Aorta (tissue), 5 donors: Measurements from ENCODE around the gene TEDC2. TPM values are rescaled to one million over a fixed set of nuclear protein-coding genes. Genes with fewer than 3 reads are reported as not detected.

ENCODE experiments used
- ATAC-seq: fragments of 200-7000 bp; cut with Tn5 transposase; one replicate; pipeline ENCODE4 v1.9.1; 2022; ENCODE audit warnings: moderate library complexity; ENCODE audit not compliant: low FRiP score
- DNase-seq, 2 donors: peaks; one replicate each; pipeline ENCODE4 v3.0.0-alpha.2; 2020
- H3K27ac ChIP-seq, 2 donors: one replicate each; pipeline ENCODE4 v1.5.1; 2013; ENCODE audit warnings: low read length in 2 of 2, mild to moderate bottlenecking in 2 of 2, moderate library complexity in 2 of 2, control low read depth in 1 of 2, inconsistent platforms in 1 of 2, low read depth in 1 of 2
- H3K27me3 ChIP-seq, 2 donors: one replicate each; pipeline ENCODE4 v1.6.1; 2013; ENCODE audit warnings: control low read depth in 1 of 2, low read length in 1 of 2, mild to moderate bottlenecking in 1 of 2, moderate library complexity in 1 of 2; ENCODE audit not compliant: insufficient read depth in 2 of 2, control insufficient read depth in 1 of 2
- H3K36me3 ChIP-seq, 2 donors: one replicate each; pipeline ENCODE4 v1.6.1; 2013; ENCODE audit warnings: control low read depth in 1 of 2, low read length in 1 of 2, mild to moderate bottlenecking in 1 of 2; ENCODE audit not compliant: insufficient read depth in 2 of 2, control insufficient read depth in 1 of 2
- H3K4me1 ChIP-seq, 2 donors: one replicate each; pipeline ENCODE4 v1.6.1; 2013; ENCODE audit warnings: low read length in 2 of 2, control low read depth in 1 of 2, mild to moderate bottlenecking in 1 of 2, moderate library complexity in 1 of 2; ENCODE audit not compliant: insufficient read depth in 2 of 2, control insufficient read depth in 1 of 2
- H3K4me3 ChIP-seq, 2 donors: one replicate each; pipeline ENCODE4 v1.5.1; 2013; ENCODE audit warnings: low read length in 2 of 2, control low read depth in 1 of 2, mild to moderate bottlenecking in 1 of 2
- H3K9me3 ChIP-seq: one replicate; pipeline ENCODE4 v1.6.1; 2013; ENCODE audit warnings: mild to moderate bottlenecking, low read length; ENCODE audit not compliant: control insufficient read depth
- WGBS, 2 donors: extraction: QIAGEN DNeasy Blood & Tissue Kit; methylation state at CpG; one replicate each; pipeline ENCODE4 v1.1.7; 2013; 5-methylcytosine and 5-hydroxymethylcytosine counted together
- intact Hi-C, 2 donors: fragments of 100-400 bp; cut with DNase I; formaldehyde crosslinking; loops; one replicate each; pipeline versions ENCODE4 v1.14.2 to v1.15.0; 2022
- polyA plus RNA-seq, 2 donors: library from polyadenylated mRNA; stranded (reverse); fragments of 200-250 nt; gene quantifications; one replicate each; pipeline ENCODE4 v1.2.3, GENCODE V29; 2013
- total RNA-seq, 2 donors: library from RNA; stranded (reverse); fragmentation: NEBNext Ultra II Directional; extraction: Animal tissue kit (Norgen Biotek cat#: 25700); gene quantifications; one replicate each; pipeline ENCODE4 v1.2.1, GENCODE V29; 2021
- donor health status: healthy with polysubstance abuse.
- donor health status: Bipolar disorder and iron deficiency.
- donor health status: DM: no; HTN: no; CAD: no.
- donor health status: DM: no; HTN: no; CAD: no.
- donor health status: DM: yes; HTN: yes; CAD: no.

The TEDC2 gene
- total and polyA plus RNA-seq, 4 donors, result 0.38 to 1.6 (median 0.73) TPM

GRCh38 chr16:2447920-2448583 is 11.9 kb upstream of the TEDC2 start:
- 87 to 93% methylated on average over 11 of the region's 11 CpGs for WGBS, 2 donors
- DNase-seq, result no peak
- Histone ChIP-seq H3K27ac (no peak overlapping the region), H3K27me3 (no peaks in the 10 kb centered on the region), H3K4me1 (no peaks in the 10 kb centered on the region), H3K4me3 (no peak overlapping the region), H3K36me3 (no peaks in the 10 kb centered on the region), H3K9me3 (no peaks in the 10 kb centered on the region)
- ATAC-seq, result no peak
- intact Hi-C loops, result no loop called here

GRCh38 chr16:2449118-2449517 is 10.8 kb upstream of the TEDC2 start:
- 93 to 97% methylated on average over 25 of the region's 25 CpGs for WGBS, 2 donors
- Histone ChIP-seq H3K4me3 (no peak overlapping the region), H3K36me3 (no peaks in the 10 kb centered on the region), H3K27ac (no peak overlapping the region), H3K4me1 (no peaks in the 10 kb centered on the region), H3K9me3 (no peaks in the 10 kb centered on the region), H3K27me3 (no peaks in the 10 kb centered on the region)
- no peak for DNase-seq
- intact Hi-C loops, result no loop called here
- ATAC-seq, result no peak

GRCh38 chr16:2450535-2450934 is 9.4 kb upstream of the TEDC2 start:
- intact Hi-C loops, result no loop called here
- DNase-seq, result no peak
- WGBS, 2 donors, result 91 to 92% methylated on average over 8 of the region's 8 CpGs
- H3K36me3 ChIP-seq, result no peaks in the 10 kb centered on the region
- H3K4me1 ChIP-seq, result no peaks in the 10 kb centered on the region
- H3K4me3 ChIP-seq, result no peak overlapping the region
- ATAC-seq, result no peak
- no peak overlapping the region for H3K27ac ChIP-seq
- H3K27me3 ChIP-seq, result no peaks in the 10 kb centered on the region
- no peaks in the 10 kb centered on the region for H3K9me3 ChIP-seq

- no peaks in the 10 kb centered on the region for H3K4me1 ChIP-seq
- ATAC-seq (no peak), DNase-seq (no peak)
- H3K9me3 ChIP-seq, result no peaks in the 10 kb centered on the region
- H3K36me3 ChIP-seq, result no peaks in the 10 kb centered on the region
- no peaks in the 10 kb centered on the region for H3K27me3 ChIP-seq
- no peak overlapping the region for H3K4me3 ChIP-seq
- H3K27ac ChIP-seq, result no peak overlapping the region
- intact Hi-C loops, result no loop called here
- WGBS, 2 donors, result 94 to 96% methylated on average over 19 of the region's 19 CpGs
Measured at GRCh38 chr16:2450975-2451381, 8.9 kb upstream of the TEDC2 start.

- no peaks in the 10 kb centered on the region for H3K36me3 ChIP-seq
- no peak overlapping the region for H3K27ac ChIP-seq
- no peak for ATAC-seq
- intact Hi-C loops, result no loop called here
- H3K9me3 ChIP-seq, result no peaks in the 10 kb centered on the region
- H3K4me1 ChIP-seq, result no peaks in the 10 kb centered on the region
- 93 to 94% methylated on average over 18 of the region's 18 CpGs for WGBS, 2 donors
- DNase-seq, result no peak
- no peak overlapping the region for H3K4me3 ChIP-seq
- H3K27me3 ChIP-seq, result no peaks in the 10 kb centered on the region
Measured at GRCh38 chr16:2451851-2452320, 8.0 kb upstream of the TEDC2 start.

GRCh38 chr16:2452650-2453049 is 7.3 kb upstream of the TEDC2 start:
- DNase-seq (no peak), ATAC-seq (no peak)
- Histone ChIP-seq H3K9me3 (no peaks in the 10 kb centered on the region), H3K4me3 (no peak overlapping the region), H3K27me3 (no peaks in the 10 kb centered on the region), H3K36me3 (no peaks in the 10 kb centered on the region), H3K27ac (no peak overlapping the region), H3K4me1 (no peaks in the 10 kb centered on the region)
- intact Hi-C loops, result no loop called here
- 95 to 96% methylated on average over 8 of the region's 8 CpGs for WGBS, 2 donors

- no peak for ATAC-seq
- no peaks in the 10 kb centered on the region for H3K4me1 ChIP-seq
- no peak overlapping the region for H3K4me3 ChIP-seq
- no peaks in the 10 kb centered on the region for H3K9me3 ChIP-seq
- H3K27ac ChIP-seq, result no peak overlapping the region
- H3K27me3 ChIP-seq, result no peaks in the 10 kb centered on the region
- DNase-seq, result no peak
- intact Hi-C loops, result no loop called here
- H3K36me3 ChIP-seq, result no peaks in the 10 kb centered on the region
- WGBS, 2 donors, result 94 to 95% methylated on average over 28 of the region's 28 CpGs
Measured at GRCh38 chr16:2455081-2455845, 4.6 kb upstream of the TEDC2 start.

- WGBS, 2 donors, result 94 to 95% methylated on average over 21 of the region's 21 CpGs
- Histone ChIP-seq H3K27me3 (no peaks in the 10 kb centered on the region), H3K36me3 (no peaks in the 10 kb centered on the region), H3K9me3 (no peaks in the 10 kb centered on the region), H3K4me1 (no peaks in the 10 kb centered on the region), H3K27ac (no peak overlapping the region), H3K4me3 (no peak overlapping the region)
- ATAC-seq (no peak), DNase-seq (no peak)
- intact Hi-C loops, result no loop called here
Measured at GRCh38 chr16:2456551-2457153, 3.3 kb upstream of the TEDC2 start.
